NCI-H146 (cell line): Measurements from ENCODE around the gene CHD1L.
"Not testable (repeated sequence)": the region's sequence is repeated elsewhere in the genome, so short reads cannot be mapped to it uniquely, and the experiment has no call there.

Source experiments
- DNase-seq: peaks from one replicate; lab custom pipeline; 2025; lab: John Stamatoyannopoulos, UW

Gene CHD1L

DNA sequence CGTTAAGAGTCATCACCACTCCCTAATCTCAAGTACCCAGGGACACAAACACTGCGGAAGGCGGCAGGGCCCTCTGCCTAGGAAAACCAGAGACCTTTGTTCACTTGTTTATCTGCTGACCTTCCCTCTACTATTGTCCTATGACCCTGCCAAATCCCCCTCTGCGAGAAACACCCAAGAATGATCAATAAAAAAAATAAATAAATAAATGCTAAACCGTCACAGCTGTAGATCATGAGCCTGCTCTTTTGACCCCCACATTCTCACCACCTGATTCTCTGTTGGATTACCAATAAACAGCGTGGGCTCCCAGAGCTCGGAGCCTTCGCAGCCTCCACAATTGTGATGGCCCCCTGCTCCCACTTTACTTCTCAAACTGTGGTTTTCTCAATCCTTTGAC is 8.6 kb upstream of the CHD1L start:
- DNase-seq = not testable (repeated sequence)

DNA sequence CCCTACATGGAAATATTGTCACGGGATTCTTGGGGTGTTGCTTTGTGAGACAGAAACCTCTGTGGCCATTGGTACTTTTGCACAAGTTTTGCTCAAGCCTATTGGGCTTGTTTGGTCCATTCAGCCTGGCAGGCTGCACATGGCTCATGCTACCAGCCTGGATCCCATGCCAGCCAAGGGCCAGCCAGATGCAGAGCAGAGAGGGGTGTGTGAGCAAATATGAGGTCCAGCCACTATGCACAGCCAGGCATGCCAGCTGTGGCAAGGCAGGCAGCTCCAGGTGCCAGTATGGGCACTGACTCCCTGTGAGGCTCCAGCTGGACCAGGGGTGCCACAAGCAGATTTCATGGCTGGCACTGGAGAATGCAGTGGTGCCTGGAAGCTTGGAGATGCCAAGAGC is 6.7 kb upstream of the CHD1L start:
- no peak for DNase-seq

DNA sequence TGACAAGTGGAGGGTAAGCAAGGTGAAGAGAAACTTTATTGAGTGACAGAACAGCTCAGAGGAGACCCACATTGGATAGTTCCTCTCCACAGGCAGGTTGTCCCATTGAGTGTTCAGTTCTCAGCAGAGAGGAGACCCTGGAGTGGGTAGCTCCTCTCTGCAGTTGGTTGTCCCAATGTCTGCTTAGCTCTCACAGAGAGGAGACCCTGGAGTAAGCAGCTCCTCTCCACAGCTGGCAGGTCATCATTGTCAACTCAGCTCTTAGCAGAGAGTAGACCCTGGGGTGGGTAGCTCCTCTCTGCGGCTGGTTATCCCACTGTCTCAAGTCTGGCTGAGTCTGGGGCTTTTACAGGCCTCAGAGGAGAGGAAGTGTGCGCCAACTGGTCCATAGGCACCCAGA is 6.0 kb upstream of the CHD1L start:
- DNase-seq = no peak

DNA sequence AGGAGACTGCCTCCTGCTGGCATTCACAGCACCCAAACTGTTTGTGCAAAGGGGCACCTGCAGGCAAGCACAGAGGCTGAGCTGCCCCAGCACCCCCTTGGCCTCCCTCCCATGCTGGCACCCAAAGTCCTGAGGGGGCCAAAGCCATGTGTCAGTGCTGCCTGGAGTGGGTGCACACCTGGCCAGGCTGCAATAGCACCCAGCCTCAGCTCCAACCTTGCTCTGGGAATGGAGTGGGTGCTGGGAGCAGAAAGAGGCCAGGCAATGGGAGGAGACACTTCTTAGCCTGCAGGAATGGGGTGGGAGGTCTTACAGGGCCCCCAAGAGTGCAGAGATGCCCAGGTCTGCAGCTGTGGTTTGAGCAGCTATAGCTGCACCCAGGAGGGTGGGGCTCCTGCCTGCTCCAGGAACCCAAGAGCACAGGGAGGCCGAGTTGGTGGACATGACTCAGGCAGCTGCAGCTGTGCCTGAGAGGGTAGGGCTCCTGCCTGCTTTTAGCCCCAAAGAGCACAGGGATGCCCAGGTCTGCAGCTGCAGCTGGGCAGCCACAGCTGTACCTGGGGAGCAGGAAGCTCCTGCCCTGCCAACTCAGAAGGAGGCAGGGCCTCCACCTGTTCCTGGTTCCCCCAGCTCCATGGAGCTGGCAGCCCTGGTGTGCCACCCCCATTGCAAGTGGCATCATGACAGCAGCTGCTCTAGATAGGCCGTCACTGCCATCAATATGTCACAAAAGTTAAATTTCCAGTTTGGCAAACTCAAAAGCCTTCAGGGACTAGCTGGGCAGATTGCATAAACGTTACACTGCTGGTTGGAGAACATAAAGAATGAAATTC is 5.3 kb upstream of the CHD1L start:
- no peak for DNase-seq

DNA sequence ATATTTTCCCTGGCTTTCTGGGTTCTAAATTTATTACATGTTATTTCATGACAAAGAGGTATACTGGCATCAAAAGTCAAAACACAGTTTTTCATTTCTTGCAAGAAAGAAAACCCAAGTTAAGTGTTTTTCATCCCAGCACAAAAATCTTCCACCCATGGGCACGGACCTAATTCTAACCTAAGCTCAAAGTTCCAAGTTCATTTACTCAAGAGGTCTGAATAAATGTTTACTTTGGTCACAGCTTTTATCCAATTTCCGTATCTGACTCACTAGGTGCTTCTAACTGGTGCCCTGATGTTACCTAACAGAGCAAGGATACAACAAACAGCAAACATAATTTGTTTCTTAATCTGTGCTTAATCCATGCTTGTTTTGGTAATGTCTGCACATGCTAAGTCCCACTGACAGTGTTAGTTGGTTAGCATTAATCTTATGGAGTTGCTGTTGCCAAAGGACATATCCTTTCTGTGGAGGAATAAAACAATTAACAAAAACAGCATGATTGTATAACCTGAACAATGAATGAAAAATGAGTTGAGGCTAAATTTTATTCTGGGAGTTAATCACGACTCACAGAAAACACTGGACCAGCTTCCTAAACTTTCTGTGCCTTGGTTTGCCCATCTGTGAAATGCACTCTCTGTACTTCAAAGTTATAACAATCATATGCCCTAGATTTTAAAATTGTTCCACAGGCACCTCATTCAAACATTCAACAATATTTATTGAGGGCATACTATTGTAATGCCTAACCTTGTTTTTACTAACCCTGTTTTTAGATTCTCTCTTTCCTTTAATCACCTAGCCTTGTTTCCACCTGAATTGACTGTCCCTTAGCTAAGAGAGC is 4.2 kb upstream of the CHD1L start:
- peak; percentile 15 for DNase-seq

DNA sequence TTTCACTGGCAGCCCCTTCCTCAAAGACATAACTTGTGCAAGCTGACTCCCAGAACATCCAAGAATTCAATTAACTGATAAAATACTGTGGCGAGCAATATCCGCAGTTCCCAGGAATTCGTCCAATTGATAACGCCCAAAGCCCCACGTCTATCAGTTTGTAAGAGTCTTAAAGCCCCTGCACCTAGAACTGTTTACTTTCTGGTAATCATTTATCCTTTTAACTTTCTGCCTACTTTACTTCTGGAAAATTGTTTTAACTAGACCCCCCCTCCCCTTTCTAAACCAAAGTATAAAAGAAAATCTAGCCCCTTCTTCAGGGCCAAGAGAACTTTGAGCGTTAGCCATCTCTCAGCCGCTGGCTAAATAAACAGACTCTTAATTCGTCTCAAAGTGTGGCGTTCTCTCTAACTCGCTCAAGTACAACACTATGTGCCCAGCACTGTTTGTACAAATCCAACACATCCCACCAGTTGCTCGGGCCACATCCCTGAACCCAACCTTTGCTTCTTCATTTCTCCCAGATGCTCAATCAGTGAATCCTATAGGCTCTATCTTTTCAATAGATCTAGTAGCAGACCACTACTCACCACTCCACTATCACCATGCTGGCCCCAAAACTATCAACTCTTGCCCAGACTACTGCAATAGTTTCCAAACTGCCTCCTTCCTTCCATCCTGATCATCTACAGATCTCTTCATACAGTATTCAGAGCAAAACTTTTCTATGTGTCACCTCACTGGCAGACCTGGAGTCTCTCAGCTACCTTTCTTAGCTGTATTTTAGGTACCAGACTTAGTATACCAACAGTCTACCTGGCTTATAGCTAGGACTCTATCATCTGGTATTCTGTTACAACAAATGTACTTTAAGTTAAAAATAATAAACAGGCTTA is 3.3 kb upstream of the CHD1L start:
- no peak for DNase-seq

DNA sequence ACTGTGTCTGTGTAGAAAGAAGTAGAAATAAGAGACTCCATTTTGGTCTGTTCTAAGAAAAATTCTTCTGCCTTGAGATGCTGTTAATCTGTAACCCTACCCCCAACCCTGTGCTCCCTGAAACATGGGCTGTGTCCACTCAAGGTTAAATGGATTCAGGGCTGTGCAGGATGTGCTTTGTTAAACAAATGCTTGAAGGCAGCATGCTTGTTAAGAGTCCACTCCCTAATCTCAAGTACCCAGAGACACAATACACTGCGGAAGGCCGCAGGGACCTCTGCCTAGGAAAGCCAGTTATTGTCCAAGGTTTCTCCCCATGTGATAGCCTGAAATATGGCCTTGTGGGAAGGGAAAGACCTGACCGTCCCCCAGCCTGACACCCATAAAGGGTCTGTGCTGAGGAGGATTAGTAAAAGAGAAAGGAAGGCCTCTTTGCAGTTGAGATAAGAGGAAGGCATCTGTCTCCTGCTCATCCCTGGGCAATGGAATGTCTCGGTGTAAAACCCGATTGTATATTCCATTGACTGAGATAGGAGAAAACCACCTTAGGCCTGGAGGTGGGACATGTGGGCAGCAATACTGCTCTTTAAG is 2.3 kb upstream of the CHD1L start:
- not testable (repeated sequence) for DNase-seq

DNA sequence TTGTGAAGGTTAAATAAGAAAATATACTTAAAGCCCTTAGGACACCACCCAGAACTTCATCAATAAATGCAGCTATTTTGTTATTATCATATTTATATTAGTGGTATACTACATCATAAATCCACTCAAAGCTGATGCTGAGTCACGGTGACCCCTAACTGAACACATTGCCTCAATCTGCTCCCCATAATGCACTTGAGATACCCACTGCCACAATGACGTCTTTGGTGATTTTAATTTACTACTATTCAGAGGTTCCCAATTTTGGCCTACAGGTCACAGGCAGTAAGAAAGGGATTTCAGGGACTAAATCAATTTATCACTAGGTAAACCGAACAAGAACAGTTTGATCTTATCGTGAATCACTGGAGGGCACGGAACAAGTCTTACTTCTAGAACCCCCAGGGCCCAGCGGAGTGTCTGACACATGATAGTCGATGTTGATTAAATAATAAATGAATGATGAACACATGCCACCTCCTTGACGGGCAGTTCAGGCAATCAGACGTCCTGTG is 493 bp upstream of the CHD1L start:
- no peak for DNase-seq

DNA sequence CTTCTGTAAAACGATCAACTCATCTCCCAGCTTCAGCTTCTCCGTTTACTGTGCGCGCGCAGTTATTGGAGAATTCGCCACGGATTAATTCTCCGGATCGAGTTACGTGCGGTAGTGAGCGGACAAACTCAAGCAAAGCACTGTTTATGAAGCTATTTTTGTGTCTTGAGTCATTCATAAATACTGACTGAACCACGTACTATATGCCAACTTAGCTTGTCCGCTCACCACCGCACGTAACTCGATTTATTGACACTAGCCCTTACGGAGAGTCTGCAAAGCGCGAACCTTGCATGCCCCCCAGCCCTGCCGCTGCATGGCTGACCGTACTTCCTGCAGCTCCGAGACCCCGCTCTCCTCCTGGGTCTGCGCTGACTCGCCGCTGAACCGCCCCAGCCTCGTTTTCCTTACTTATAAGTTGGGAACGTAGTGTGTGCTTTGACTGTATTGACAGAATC is 773 bp downstream of the CHD1L start:
- peak; percentile 60 for DNase-seq

DNA sequence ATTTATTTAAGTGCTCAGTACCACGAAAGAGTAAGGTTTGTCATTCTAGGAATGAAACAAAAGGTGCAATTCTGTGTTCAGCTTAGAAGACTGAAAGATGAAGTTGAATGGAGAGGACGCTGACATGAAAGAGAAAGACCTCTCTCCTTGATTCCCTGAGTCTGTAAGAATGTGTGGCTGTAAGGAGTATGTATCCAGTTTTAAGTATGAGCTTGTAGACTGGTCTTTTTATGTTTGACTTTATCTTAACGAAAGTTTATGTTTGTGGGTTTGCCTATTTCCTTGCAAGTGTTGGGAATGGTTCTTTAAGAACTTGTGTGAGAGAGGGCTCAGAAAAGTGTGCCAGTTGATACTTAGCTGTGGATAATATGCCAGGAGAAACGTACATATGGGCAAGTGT is 1.4 kb downstream of the CHD1L start:
- no peak for DNase-seq

DNA sequence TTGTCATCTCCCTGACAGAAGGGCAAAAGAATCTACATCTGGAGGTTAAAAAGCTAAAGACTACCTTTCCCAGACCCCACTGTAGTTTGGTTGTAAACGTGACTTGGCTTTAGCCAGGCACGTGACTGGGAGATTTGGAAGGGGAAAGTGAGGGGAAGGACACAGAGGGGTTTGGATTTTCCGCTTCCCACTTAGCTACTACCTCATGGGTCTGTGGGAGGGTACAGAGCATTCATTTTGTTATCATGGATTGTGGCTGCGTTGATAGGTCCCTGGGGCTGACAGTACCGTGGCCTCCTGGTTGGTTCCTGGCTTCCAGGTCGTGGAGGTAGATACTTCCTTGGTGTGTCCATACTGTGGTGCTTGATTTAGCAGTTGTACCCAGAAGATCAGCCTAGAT is 2.6 kb downstream of the CHD1L start:
- DNase-seq = no peak

DNA sequence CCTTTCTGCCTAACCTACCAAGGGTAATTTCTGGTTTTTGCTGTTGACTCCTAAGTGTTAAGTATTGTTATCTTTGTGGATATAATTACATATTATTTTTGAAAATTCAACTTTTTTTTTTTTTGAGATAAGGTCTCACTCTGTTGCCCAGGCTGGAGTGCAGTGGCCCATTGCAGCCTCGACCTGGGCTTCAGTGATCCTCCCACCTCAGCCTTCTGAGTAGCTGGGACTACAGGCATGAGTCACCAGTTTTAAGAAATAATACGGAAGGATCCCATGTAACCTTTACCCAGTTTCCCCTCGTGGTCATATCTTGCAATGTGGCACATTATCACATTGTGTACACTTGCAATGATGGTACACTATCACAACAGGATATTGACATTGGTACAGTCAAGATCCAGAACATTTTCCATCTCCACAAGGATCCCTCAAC is 3.1 kb downstream of the CHD1L start:
- no peak for DNase-seq

DNA sequence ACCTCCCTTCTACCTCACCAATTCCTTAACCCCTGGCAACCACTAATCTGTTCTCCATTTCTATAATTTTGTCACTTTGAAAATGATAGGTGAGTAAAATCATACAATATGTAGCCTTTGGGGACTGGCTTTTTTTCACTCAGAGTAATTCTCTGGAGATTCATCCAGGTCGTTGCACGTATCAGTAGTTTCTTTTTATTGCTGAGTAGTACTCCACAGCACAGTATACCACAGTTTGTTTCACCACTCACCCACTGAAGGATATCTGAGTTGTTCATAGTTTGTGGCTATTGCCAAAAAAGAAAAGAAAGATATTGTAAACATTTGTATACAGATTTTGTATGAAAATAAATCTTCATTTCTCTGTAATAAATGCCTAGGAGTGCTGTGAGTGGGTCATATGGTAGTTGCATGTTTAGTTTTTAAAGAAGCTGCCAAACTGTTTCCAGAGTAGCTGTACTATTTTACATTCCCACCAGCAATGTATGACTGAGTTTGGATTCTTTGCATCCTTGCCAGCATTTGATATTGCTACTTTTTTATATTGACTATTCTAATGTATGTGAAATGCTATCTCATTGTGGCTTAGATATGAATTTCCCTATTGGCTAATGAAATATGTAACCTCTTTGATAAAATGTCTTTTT is 3.7 kb downstream of the CHD1L start:
- DNase-seq = no peak

DNA sequence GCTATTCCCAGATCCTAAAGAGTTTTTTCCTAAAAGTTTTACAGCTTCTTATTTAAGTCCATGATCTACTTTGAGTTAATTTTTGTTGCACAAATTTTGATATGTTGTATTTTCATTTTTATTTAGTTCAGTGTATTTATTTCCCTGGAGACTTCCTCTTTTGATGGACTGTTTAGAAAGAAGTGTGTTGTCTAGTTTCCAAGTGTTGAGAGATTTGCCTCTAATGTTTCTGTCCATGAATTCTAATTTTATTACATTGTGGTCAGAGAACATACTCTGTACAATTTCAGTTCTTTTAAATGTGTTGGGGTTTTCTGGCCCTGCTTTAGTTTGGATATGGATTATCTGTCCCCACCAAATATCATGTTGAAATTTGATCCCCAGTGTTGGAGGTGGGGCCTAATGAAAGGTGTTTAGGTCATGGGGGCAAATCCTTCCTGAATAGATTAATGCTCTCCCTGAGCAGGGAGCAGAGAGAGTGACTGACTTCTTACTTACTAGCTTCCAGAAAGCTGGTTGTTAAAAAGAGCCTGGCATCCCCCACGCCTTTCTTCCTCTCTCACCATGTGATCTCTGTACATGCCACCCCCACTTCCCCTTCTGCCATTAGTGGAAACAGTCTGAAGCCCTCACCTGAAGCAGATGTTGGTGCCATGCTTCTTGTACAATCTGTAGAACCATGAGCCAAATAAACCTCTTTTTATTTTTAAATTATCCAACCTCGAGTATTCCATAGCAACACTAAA is 4.6 kb downstream of the CHD1L start:
- DNase-seq = no peak

DNA sequence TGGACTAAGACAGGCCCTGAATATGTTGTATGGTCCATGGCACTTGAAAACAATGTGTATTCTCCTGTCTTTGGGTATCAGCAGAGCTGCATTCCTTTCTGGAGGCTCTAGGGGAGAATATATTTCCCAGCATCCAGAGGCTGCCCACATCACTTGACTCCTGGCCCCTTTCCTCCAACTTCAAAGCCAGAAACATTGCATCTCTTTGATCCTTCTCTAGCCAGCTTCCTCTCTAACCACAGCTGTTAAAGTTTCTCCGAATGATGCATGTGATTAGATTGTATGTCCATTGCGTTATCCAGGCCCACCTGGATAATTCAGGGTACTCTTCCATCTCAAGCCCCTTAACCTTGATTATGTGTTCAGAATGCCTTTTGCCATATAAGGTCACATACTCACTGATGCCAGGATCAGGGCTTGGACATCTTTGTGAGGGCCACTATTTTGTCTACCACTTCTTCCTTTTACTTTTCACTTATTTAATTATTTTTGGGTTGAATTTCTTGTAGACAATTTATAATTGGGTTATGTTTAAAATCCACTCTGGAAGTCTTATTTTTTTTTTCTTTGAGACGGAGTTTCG is 5.3 kb downstream of the CHD1L start:
- DNase-seq = no peak

DNA sequence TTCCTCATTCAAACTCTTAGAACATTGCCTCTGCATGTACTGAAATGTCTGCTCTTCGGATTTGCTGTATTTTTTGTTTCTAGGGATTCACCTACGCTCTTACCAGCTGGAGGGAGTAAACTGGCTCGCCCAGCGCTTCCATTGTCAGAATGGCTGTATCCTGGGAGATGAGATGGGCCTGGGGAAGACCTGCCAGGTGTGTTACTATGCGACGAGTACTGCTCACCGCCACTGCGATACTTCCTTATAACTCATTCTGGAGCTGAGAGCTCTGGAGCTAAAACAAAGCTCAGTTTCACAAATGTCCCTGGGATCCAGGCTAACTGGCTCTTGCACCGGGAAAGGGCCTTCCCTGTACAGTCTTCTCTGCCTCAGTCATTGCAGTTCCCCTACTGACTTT is 10.1 kb downstream of the CHD1L start:
- peak; percentile 50 for DNase-seq

DNA sequence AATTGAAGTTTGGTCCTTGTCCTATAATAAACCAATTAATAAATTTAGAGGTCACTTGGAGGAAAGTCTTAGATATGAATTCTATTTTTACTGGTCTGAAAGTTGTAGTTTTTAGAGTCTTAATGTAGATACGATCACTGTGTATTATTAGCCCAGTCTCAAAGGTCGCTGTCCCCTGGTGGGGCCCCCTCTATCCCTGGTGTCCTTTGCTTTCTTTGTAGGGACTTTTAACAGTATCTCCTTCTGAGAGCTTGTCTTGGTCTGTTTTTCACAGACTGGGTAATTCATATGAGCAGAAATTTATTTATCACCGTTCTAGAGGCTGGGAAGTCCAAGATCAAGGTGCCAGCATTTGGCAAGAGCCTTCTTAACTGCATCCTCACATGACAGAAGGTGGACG is 18.5 kb downstream of the CHD1L start:
- DNase-seq = no peak

DNA sequence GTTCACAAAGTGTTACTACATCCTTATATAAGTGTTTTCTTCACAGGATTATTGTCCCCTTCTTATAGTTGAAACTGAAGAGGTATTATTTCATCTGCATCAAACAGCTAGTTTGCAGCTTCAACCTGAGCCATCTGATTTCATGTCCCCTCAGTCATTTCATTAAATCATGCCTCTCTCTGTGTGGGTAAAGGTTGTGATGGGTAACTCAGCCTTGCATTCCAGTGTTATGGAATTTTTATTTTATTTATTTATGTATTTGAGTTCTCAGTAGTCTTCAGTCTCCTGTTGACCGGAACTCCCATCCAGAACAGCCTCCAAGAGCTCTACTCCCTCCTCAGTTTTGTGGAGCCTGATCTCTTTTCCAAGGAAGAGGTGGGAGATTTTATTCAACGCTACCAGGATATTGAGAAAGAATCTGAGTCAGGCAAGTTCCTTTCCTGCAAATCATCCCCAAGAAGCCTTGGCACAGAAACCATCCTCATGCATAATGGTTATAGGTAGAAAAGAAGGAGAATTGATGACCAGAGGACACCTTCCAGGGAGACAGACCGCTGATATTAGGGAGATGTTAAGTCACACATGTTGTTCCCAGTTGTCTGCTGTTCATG is 21.8 kb downstream of the CHD1L start:
- no peak for DNase-seq

DNA sequence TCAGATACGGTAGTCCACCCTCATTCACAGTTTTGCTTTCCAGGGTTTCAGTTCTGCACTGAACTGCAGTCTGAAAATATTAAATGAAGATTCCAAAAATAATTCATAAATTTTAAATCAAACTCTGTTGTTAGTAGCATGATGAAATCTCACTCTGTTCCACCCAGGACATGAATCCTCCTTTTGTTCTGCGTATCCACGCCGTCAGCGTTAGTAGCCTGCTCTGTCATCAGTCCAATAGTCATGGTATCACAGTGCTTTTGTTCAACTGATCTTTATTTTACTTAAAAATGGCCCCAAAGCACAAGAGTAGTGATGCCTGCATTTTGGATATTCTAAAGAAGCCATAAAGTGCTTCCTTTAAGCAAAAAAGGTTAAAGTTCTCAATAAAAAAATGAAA is 23.9 kb downstream of the CHD1L start:
- no peak for DNase-seq
